OCI-LY7 (cell line): Measurements from ENCODE around the gene FGF8. TPM values are rescaled to one million over a fixed set of nuclear protein-coding genes. Genes with fewer than 3 reads are reported as not detected.

ENCODE experiments used
- BruUV-seq: library from RNA; stranded (reverse); fragments of 400-500 nt; replicated peaks from 2 replicates; lab custom pipeline; 2021; lab: Mats Ljungman, UMichigan
- CTCF ChIA-PET: fragments of 300-600 bp; sonication (Branson Sonifier 250); formaldehyde crosslinking; loops from one replicate; lab custom pipeline; 2022; ENCODE audit warnings: antibody characterized with exemption; ENCODE audit not compliant: unreplicated experiment; lab: Charles Lee
- POLR2A ChIA-PET: fragments of 300-600 bp; sonication (Branson Sonifier 250); formaldehyde crosslinking; loops from one replicate; lab custom pipeline; 2022; ENCODE audit warnings: antibody characterized with exemption; lab: Charles Lee
- DNase-seq: peaks from one replicate; pipeline ENCODE4 v3.0.0-alpha.2; 2015; ENCODE audit warnings: low spot score
- H2AFZ ChIP-seq: fragments of 200-600 bp; sonication (generic), shearing (Covaris generic); 2 replicates; pipeline ENCODE4 v1.6.1; 2014; ENCODE audit warnings: mild to moderate bottlenecking, antibody characterized with exemption, low read length, moderate library complexity
- H3K27ac ChIP-seq: fragments of 200-600 bp; sonication (generic); 2 replicates; pipeline ENCODE4 v1.5.1; 2014; ENCODE audit warnings: mixed run types, low read depth, mild to moderate bottlenecking, moderate library complexity, low read length, inconsistent platforms; ENCODE audit not compliant: poor library complexity, severe bottlenecking
- H3K36me3 ChIP-seq: fragments of 200-600 bp; sonication (generic); 2 replicates; pipeline ENCODE4 v1.6.1; 2014; ENCODE audit warnings: mild to moderate bottlenecking, antibody characterized with exemption, low read length, moderate library complexity, mixed read lengths; ENCODE audit not compliant: insufficient read depth
- H3K4me1 ChIP-seq: fragments of 200-600 bp; sonication (generic); 2 replicates; pipeline ENCODE4 v1.5.1; 2014; ENCODE audit warnings: mild to moderate bottlenecking, low read length; ENCODE audit not compliant: insufficient read depth, poor library complexity, severe bottlenecking
- H3K4me2 ChIP-seq: fragments of 200-600 bp; sonication (generic); 2 replicates; pipeline ENCODE4 v1.6.1; 2014; ENCODE audit warnings: mild to moderate bottlenecking, low read length
- H3K4me3 ChIP-seq: fragments of 200-600 bp; sonication (generic); 2 replicates; pipeline ENCODE4 v1.5.1; 2014; ENCODE audit warnings: mild to moderate bottlenecking, low read depth, low read length; ENCODE audit not compliant: poor library complexity, severe bottlenecking
- H3K79me2 ChIP-seq: fragments of 200-600 bp; sonication (generic); 2 replicates; pipeline ENCODE4 v1.6.1; 2016; ENCODE audit warnings: low read depth, mild to moderate bottlenecking, low read length, moderate library complexity, mixed read lengths; ENCODE audit not compliant: insufficient read depth
- H3K9me2 ChIP-seq: fragments of 200-600 bp; sonication (generic); 2 replicates; pipeline ENCODE4 v1.6.1; 2016; ENCODE audit warnings: mild to moderate bottlenecking, low read length, mixed read lengths; ENCODE audit not compliant: insufficient read depth
- H3K9me3 ChIP-seq: fragments of 200-600 bp; sonication (generic); 2 replicates; pipeline ENCODE4 v1.6.1; 2014; ENCODE audit warnings: mild to moderate bottlenecking, mixed run types, low read length, mixed read lengths
- H4K20me1 ChIP-seq: fragments of 200-600 bp; sonication (generic); 2 replicates; pipeline ENCODE4 v1.6.1; 2014; ENCODE audit warnings: mild to moderate bottlenecking, antibody characterized with exemption, low read length, moderate library complexity, mixed read lengths; ENCODE audit not compliant: insufficient read depth
- CTCF ChIP-seq: fragments of 200-600 bp; sonication (generic); conservative IDR thresholded peaks from 2 replicates; pipeline ENCODE4 v1.5.1; 2014; ENCODE audit warnings: mild to moderate bottlenecking, antibody characterized with exemption, low read length, moderate library complexity, mixed read lengths
- EZH2phosphoT487 ChIP-seq: fragments of 200-600 bp; sonication (generic); IDR thresholded peaks from 2 replicates; pipeline ENCODE4 v1.6.1; 2018; ENCODE audit warnings: low read depth, borderline replicate concordance, mild to moderate bottlenecking, mixed run types, antibody characterized with exemption, low read length, moderate library complexity, mixed read lengths
- intact Hi-C: fragments of 100-400 bp; cut with micrococcal nuclease; formaldehyde crosslinking; loops from one replicate; pipeline ENCODE4 v1.10.0; 2022; ENCODE audit not compliant: unreplicated experiment
- total RNA-seq, 2 experiments: library from RNA; depleted of rRNA in 1 of 2; stranded (reverse); fragments of >200 nt in 1 of 2; shearing (Covaris generic) in 1 of 2; gene quantifications; 2 replicates each; pipeline ENCODE4 v1.2.3, GENCODE V29; 2014 to 2022

Gene FGF8
- total RNA-seq, 2 experiments from 2014 or later, result 0.44 to 0.86 TPM

- Histone ChIP-seq H3K36me3 (peaks cover 57% of the 10 kb centered on the region), H3K79me2 (peaks cover 17% of the 10 kb centered on the region; the same call in 1 of the 2 replicates), H3K4me3 (peak within 1 kb of the TSS; percentile 93), H4K20me1 (no peaks in the 10 kb centered on the region), H3K4me1 (peaks cover 48% of the 10 kb centered on the region), H3K4me2 (peak within 1 kb of the TSS; percentile 96), H2AFZ (peak within 1 kb of the TSS; percentile 48; the same call in 1 of the 2 replicates), H3K9me2 (no peaks in the 10 kb centered on the region), H3K9me3 (no peaks in the 10 kb centered on the region), H3K27ac (peak within 1 kb of the TSS; percentile 40)
- CTCF ChIA-PET, result interaction anchor here (0.8 kb wide), 1 partner anchor 180 kb away, joined by 4 read pairs; no protein-coding TSS in a partner anchor
- no peak for TF ChIP-seq CTCF
- intact Hi-C loops, result loop anchor here (1.0 to 10.0 kb wide), 4 partner anchors 35 to 568 kb away; partner anchors contain the start of gene OGA
- peak; percentile 90 for DNase-seq
- BruUV-seq, result no TSS peak
- POLR2A ChIA-PET, result interaction anchor here (0.6 to 2.4 kb wide), 8 partner anchors 14 to 568 kb away, joined by 3 to 9 read pairs (median 8); partner anchors contain the start of gene OGA
Observed at GRCh38 chr10:101782811-101783735, 7.2 kb upstream of the FGF8 start, which contains the start of gene NPM3. TSS of gene NPM3 (minus strand) at chr10:101783446. CDS start at chr10:101783390, 56 bp downstream.

DNA sequence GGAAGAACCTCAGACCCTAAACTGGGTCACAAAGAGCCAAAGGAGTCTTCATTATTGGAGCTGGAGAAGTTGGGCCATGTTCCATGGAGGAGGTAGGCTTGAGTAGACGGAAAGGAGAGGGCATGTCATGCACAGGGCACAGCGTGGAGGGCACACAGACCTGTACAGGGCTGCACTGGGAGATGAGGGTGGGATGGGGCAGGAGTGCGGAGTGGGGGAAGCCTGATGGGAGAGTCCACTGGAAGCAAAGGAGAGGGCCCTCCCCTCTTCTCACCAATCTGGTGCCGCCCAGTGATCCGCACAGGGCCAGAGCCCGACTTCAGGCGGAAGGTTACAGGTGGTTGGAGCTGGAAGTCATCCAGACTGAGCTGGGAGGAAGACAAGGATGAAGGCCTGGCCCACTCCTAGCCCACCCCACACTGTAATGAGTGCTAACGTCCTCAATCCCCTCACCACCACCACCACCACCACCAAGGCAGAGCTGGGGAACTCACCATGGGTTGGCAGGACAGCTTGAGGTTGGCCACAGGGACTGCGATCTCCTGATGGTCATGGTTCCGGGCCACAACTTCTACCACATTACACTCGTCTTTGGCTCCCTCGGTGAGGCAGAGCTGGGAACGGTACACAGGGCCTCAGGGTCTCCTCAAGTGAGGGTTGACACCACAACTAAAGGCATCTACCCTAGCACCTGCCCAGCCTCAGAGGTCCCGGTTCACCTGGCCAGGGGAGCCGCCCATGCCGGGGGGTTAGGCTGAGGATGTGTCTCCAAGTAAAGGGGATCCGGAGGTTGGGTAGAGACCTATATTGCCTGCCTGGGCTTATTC lies 6.3 kb upstream of the FGF8 start:
- Histone ChIP-seq H3K4me2 (peak overlapping the region; percentile 96), H3K27ac (peak overlapping the region; percentile 40), H3K36me3 (peaks cover 56% of the 10 kb centered on the region), H3K9me3 (no peaks in the 10 kb centered on the region), H3K4me3 (peak overlapping the region; percentile 93), H4K20me1 (no peaks in the 10 kb centered on the region), H3K79me2 (peaks cover 17% of the 10 kb centered on the region; the same call in 1 of the 2 replicates), H2AFZ (peak overlapping the region; percentile 48; the same call in 1 of the 2 replicates), H3K4me1 (peaks cover 50% of the 10 kb centered on the region), H3K9me2 (no peaks in the 10 kb centered on the region)
- ChIA-PET CTCF (interaction anchor here (0.6 to 1.6 kb wide), 7 partner anchors 160 to 267 kb away, joined by 3 to 20 read pairs (median 4); no protein-coding TSS in a partner anchor), POLR2A (interaction anchor here (0.7 to 2.4 kb wide), 3 partner anchors 36 to 567 kb away, joined by 3 to 8 read pairs (median 7); partner anchors contain the start of gene OGA)
- peak; percentile 29 for DNase-seq
- BruUV-seq, result no TSS peak
- TF ChIP-seq CTCF (no peak), EZH2phosphoT487 (no peak)
- intact Hi-C loops, result loop anchor here (1.0 to 10.0 kb wide), 6 partner anchors 36 to 567 kb away; partner anchors contain the start of genes FBXW4 and OGA
